IMR-90 (cell line): ENCODE results near the gene PPM1L. TPM values are rescaled to one million over a fixed set of nuclear protein-coding genes. Genes with fewer than 3 reads are reported as not detected.

ENCODE experiments used
- ATAC-seq: fragments of 200-7000 bp; cut with Tn5 transposase; 2 replicates; pipeline ENCODE4 v1.9.1; 2020; ENCODE audit warnings: low read depth, mild to moderate bottlenecking, moderate library complexity
- BruUV-seq: library from RNA; stranded (reverse); fragments of 400-500 nt; replicated peaks from 2 replicates; lab custom pipeline; 2021; lab: Mats Ljungman, UMichigan
- CTCF ChIA-PET: fragments of 300-600 bp; formaldehyde crosslinking; extraction: SDS; loops from one replicate; lab custom pipeline; 2021; ENCODE audit warnings: antibody characterized with exemption; lab: Yijun Ruan, JAX
- POLR2A ChIA-PET: fragments of 300-600 bp; sonication (Branson Sonifier 250); formaldehyde crosslinking; loops from one replicate; lab custom pipeline; 2022; ENCODE audit warnings: antibody characterized with exemption; ENCODE audit not compliant: unreplicated experiment; lab: Charles Lee
- DNase-seq: peaks from one replicate; pipeline ENCODE4 v3.0.0; 2013
- H2AFZ ChIP-seq: replicated peaks from 2 replicates; pipeline ENCODE3; 2013; ENCODE audit warnings: low read length, mild to moderate bottlenecking; ENCODE audit not compliant: poor library complexity
- H2AK5ac ChIP-seq: 2 replicates; pipeline ENCODE4 v1.6.1; 2013; ENCODE audit warnings: low read depth, low read length, inconsistent platforms
- H2AK9ac ChIP-seq: replicated peaks from 2 replicates; pipeline ENCODE3; 2013; ENCODE audit warnings: mild to moderate bottlenecking, low read depth, low read length, moderate library complexity; ENCODE audit not compliant: poor library complexity
- H2BK120ac ChIP-seq: 2 replicates; pipeline ENCODE4 v1.6.1; 2013; ENCODE audit warnings: low read depth, low read length, inconsistent platforms
- H2BK15ac ChIP-seq: 3 replicates; pipeline ENCODE4 v1.6.1; 2013; ENCODE audit warnings: low read depth, low read length, inconsistent platforms
- H2BK20ac ChIP-seq: 2 replicates; pipeline ENCODE4 v1.6.1; 2013; ENCODE audit warnings: low read depth, mild to moderate bottlenecking, inconsistent platforms, low read length, moderate library complexity
- H2BK5ac ChIP-seq: 2 replicates; pipeline ENCODE4 v1.6.1; 2013; ENCODE audit warnings: mild to moderate bottlenecking, low read depth, low read length, inconsistent platforms; ENCODE audit not compliant: poor library complexity, severe bottlenecking
- H3K14ac ChIP-seq: replicated peaks from 2 replicates; pipeline ENCODE4 v1.6.1; 2013; ENCODE audit warnings: low read depth, low read length, inconsistent platforms
- H3K18ac ChIP-seq: 2 replicates; pipeline ENCODE4 v1.6.1; 2013; ENCODE audit warnings: low read depth, low read length, control low read depth
- H3K23ac ChIP-seq: 2 replicates; pipeline ENCODE4 v1.6.1; 2013; ENCODE audit warnings: low read depth, low read length, inconsistent platforms
- H3K27ac ChIP-seq: 2 replicates; pipeline ENCODE4 v1.5.1; 2013; ENCODE audit warnings: mild to moderate bottlenecking, control low read depth, low read length; ENCODE audit not compliant: insufficient read depth
- H3K27me3 ChIP-seq: 2 replicates; pipeline ENCODE4 v1.6.1; 2013; ENCODE audit warnings: low read length; ENCODE audit not compliant: control insufficient read depth, insufficient read depth
- H3K36me3 ChIP-seq: 2 replicates; pipeline ENCODE4 v1.6.1; 2013; ENCODE audit warnings: low read length, mixed read lengths; ENCODE audit not compliant: control insufficient read depth, insufficient read depth
- H3K4ac ChIP-seq: 2 replicates; pipeline ENCODE4 v1.6.1; 2013; ENCODE audit warnings: low read depth, low read length, inconsistent platforms
- H3K4me1 ChIP-seq: 2 replicates; pipeline ENCODE4 v1.6.1; 2013; ENCODE audit warnings: low read length, mixed read lengths; ENCODE audit not compliant: control insufficient read depth, insufficient read depth
- H3K4me2 ChIP-seq: 2 replicates; pipeline ENCODE4 v1.6.1; 2013; ENCODE audit warnings: low read depth, mild to moderate bottlenecking, control low read depth, low read length, moderate library complexity
- H3K4me3 ChIP-seq: 2 replicates; pipeline ENCODE4 v1.5.1; 2013; ENCODE audit warnings: low read depth, mild to moderate bottlenecking, control low read depth, low read length, moderate library complexity; ENCODE audit not compliant: insufficient read depth
- H3K56ac ChIP-seq: 2 replicates; pipeline ENCODE4 v1.6.1; 2013; ENCODE audit warnings: low read length, inconsistent platforms; ENCODE audit not compliant: insufficient read depth; ENCODE audit errors: extremely low read depth
- H3K79me1 ChIP-seq, 2 experiments: 2 replicates each; pipeline ENCODE4 v1.6.1; 2013; ENCODE audit warnings: low read length in 2 of 2, inconsistent platforms in 1 of 2, low read depth in 1 of 2
- H3K9ac ChIP-seq: 2 replicates; pipeline ENCODE4 v1.6.1; 2013; ENCODE audit warnings: low read depth, low read length, control low read depth
- H3K9me1 ChIP-seq: 2 replicates; pipeline ENCODE4 v1.6.1; 2013; ENCODE audit warnings: low read length, inconsistent platforms; ENCODE audit not compliant: insufficient read depth
- H3K9me3 ChIP-seq: 2 replicates; pipeline ENCODE4 v1.6.1; 2013; ENCODE audit warnings: low read length; ENCODE audit not compliant: control insufficient read depth, insufficient read depth
- H4K20me1 ChIP-seq: 2 replicates; pipeline ENCODE4 v1.6.1; 2013; ENCODE audit warnings: low read length, inconsistent platforms; ENCODE audit not compliant: insufficient read depth
- H4K5ac ChIP-seq: 2 replicates; pipeline ENCODE4 v1.6.1; 2013; ENCODE audit warnings: mild to moderate bottlenecking, low read depth, low read length, control low read depth
- H4K8ac ChIP-seq, 2 experiments: 2 replicates each; pipeline ENCODE4 v1.6.1; 2013; ENCODE audit warnings: low read depth in 2 of 2, low read length in 2 of 2, control low read depth in 1 of 2, inconsistent platforms in 1 of 2
- H4K91ac ChIP-seq: 2 replicates; pipeline ENCODE4 v1.6.1; 2013; ENCODE audit warnings: low read depth, low read length, inconsistent platforms; ENCODE audit not compliant: insufficient read depth
- MAZ ChIP-seq: IDR thresholded peaks from 2 replicates; pipeline ENCODE4 v1.6.1; 2012; ENCODE audit warnings: low read depth, mild to moderate bottlenecking, low read length, improper control_type of control experiment, moderate library complexity, borderline replicate concordance
- WGBS, 2 experiments: methylation state at CpG; one replicate each; pipeline versions ENCODE4 v1.1.5 to v1.1.7; 2013; ENCODE audit warnings: missing lambda C conversion rate in 2 of 2; ENCODE audit not compliant: insufficient read length in 1 of 2; ENCODE audit errors: extremely low coverage in 2 of 2; 5-methylcytosine and 5-hydroxymethylcytosine counted together
- dilution Hi-C: fragments of 300-500 bp; cut with HindIII; formaldehyde crosslinking; loops from one replicate; pipeline ENCODE4 v1.14.3; 2018; ENCODE audit warnings: low sequenced_read_pairs; ENCODE audit not compliant: unreplicated experiment
- in situ Hi-C: fragments of 300-500 bp; cut with MboI; formaldehyde crosslinking; loops from 3 replicates; pipeline ENCODE4 v1.14.3; 2019; ENCODE audit warnings: low sequenced_read_pairs, inconsistent platforms, mixed read lengths
- intact Hi-C: fragments of 100-400 bp; cut with micrococcal nuclease; formaldehyde crosslinking; loops from 2 replicates; pipeline ENCODE4 v1.10.0; 2022
- polyA plus RNA-seq, 3 experiments: library from polyadenylated mRNA; depleted of rRNA; stranded (reverse); fragments of >200 nt; gene quantifications; 2 replicates each; pipeline ENCODE4 v1.2.3, GENCODE V29; 2012; ENCODE audit warnings: low replicate concordance in 1 of 3
- total RNA-seq: library from RNA; depleted of rRNA; stranded (reverse); fragments of >200 nt; gene quantifications from 2 replicates; pipeline ENCODE4 v1.2.3, GENCODE V29; 2012

PPM1L gene
- total and polyA plus RNA-seq, 2 of the 4 experiments (the other 2 are of a cell fraction) = 0.14 to 0.18 TPM

DNA sequence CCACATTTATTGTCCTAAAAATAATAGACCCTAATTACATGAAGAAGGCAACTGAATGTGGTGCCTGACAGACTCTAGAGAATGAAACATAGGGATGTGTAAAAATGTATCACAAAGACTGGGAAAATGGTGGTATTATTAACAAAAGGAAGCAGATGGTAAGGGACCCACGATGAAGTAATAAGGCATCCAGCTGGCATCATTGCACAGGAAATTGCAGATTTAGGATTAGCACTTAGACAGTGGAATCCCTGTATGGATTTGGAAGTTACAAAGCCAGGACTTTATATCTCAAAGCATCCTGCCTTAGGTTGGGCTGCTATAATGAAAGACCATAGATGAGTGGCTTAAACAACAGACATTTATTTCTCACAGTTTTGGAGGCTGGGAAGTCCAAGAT lies 104.3 kb downstream of the PPM1L start:
- Histone ChIP-seq H3K4me3 (no peak overlapping the region), H4K5ac (no peak overlapping the region), H3K4ac (no peak overlapping the region), H2BK20ac (no peak overlapping the region), H4K8ac (no peak overlapping the region), H2BK5ac (no peak overlapping the region), H3K36me3 (no peaks in the 10 kb centered on the region), H2BK120ac (no peak overlapping the region), H2AFZ (no peak overlapping the region), H3K79me1 (no peaks in the 10 kb centered on the region), H4K91ac (no peak overlapping the region), H2AK5ac (no peak overlapping the region), H3K4me1 (no peaks in the 10 kb centered on the region), H3K27me3 (no peaks in the 10 kb centered on the region), H3K4me2 (no peak overlapping the region), H4K20me1 (no peaks in the 10 kb centered on the region), H3K23ac (no peak overlapping the region), H3K9me1 (no peaks in the 10 kb centered on the region), H3K56ac (no peak overlapping the region), H2AK9ac (no peak overlapping the region), H3K9me3 (no peaks in the 10 kb centered on the region), H3K18ac (no peak overlapping the region), H3K27ac (no peak overlapping the region), H3K9ac (no peak overlapping the region), H3K14ac (no peak overlapping the region), H2BK15ac (no peak overlapping the region)
- ATAC-seq (no peak), DNase-seq (no peak)
- intact Hi-C loops = no loop called here
- 71% methylated on average over 1 of the region's 1 CpG; no CpG with 5 or more reads in 1 of the 2 experiments for WGBS, 2 experiments
- in situ Hi-C loops = no loop called here
- ChIA-PET CTCF (no interaction called here), POLR2A (no interaction called here)
- dilution Hi-C loops = no loop called here
- no peak for TF ChIP-seq MAZ
- no TSS peak for BruUV-seq
